CD14-positive monocyte (primary cell): ENCODE data around the gene CTDP1. TPM values are rescaled to one million over a fixed set of nuclear protein-coding genes. Genes with fewer than 3 reads are reported as not detected.

Experiments
- DNase-seq, 3 donors: peaks; one replicate each; pipeline ENCODE4 v3.0.0-alpha.2; 2011 to 2022
- H2AFZ ChIP-seq: 2 replicates; pipeline ENCODE4 v1.6.0; 2012; ENCODE audit warnings: mild to moderate bottlenecking, low read depth, low read length, inconsistent platforms; ENCODE audit not compliant: insufficient read depth, poor library complexity, severe bottlenecking
- H3K27ac ChIP-seq, 2 donors: 1 replicate in 1 of 2; 2 replicates in 1 of 2; pipeline ENCODE4 v1.5.1; 2012 to 2013; ENCODE audit warnings: low read length in 2 of 2, control low read depth in 1 of 2, inconsistent platforms in 1 of 2, low read depth in 1 of 2, mild to moderate bottlenecking in 1 of 2
- H3K27me3 ChIP-seq, 2 donors: one replicate each; pipeline versions ENCODE4 v1.6.0 to v1.6.1; 2011 to 2013; ENCODE audit warnings: low read length in 2 of 2; ENCODE audit not compliant: control insufficient read depth in 2 of 2, insufficient read depth in 2 of 2
- H3K36me3 ChIP-seq, 2 donors: replicated peaks in 1 of 2; 1 replicate in 1 of 2; 2 replicates in 1 of 2; pipeline versions ENCODE4 v1.5.1 to v1.6.1; 2012 to 2013; ENCODE audit warnings: low read length in 2 of 2, control low read depth in 1 of 2, inconsistent platforms in 1 of 2, mild to moderate bottlenecking in 1 of 2; ENCODE audit not compliant: insufficient read depth in 2 of 2, control insufficient read depth in 1 of 2
- H3K4me1 ChIP-seq, 2 donors: 1 replicate in 1 of 2; 2 replicates in 1 of 2; pipeline versions ENCODE4 v1.5.1 to v1.6.1; 2012 to 2013; ENCODE audit warnings: low read length in 2 of 2, control low read depth in 1 of 2, inconsistent platforms in 1 of 2, mild to moderate bottlenecking in 1 of 2, moderate library complexity in 1 of 2; ENCODE audit not compliant: insufficient read depth in 2 of 2, control insufficient read depth in 1 of 2
- H3K4me2 ChIP-seq: replicated peaks from 2 replicates; pipeline ENCODE3; 2012; ENCODE audit warnings: low read length, moderate library complexity, mild to moderate bottlenecking; ENCODE audit not compliant: poor library complexity, severe bottlenecking; ENCODE audit errors: extremely low read depth
- H3K4me3 ChIP-seq, 3 experiments: fragments of 200-600 bp in 1 of 3; sonication (generic) in 1 of 3; replicated peaks in 1 of 3; 1 replicate in 2 of 3; 2 replicates in 1 of 3; pipeline ENCODE4 v1.5.1; 2011 to 2013; ENCODE audit warnings: low read length in 3 of 3, mild to moderate bottlenecking in 3 of 3, control low read depth in 2 of 3, low read depth in 2 of 3, inconsistent platforms in 1 of 3, moderate library complexity in 1 of 3
- H3K79me2 ChIP-seq: 2 replicates; pipeline ENCODE4 v1.6.0; 2012; ENCODE audit warnings: mild to moderate bottlenecking, control low read depth, inconsistent platforms, low read length, moderate library complexity; ENCODE audit not compliant: insufficient read depth
- H3K9ac ChIP-seq: 2 replicates; pipeline ENCODE4 v1.6.0; 2017; ENCODE audit warnings: low read length, mild to moderate bottlenecking; ENCODE audit not compliant: insufficient read depth, poor library complexity, severe bottlenecking
- H3K9me3 ChIP-seq, 2 donors: replicated peaks in 1 of 2; 1 replicate in 1 of 2; 2 replicates in 1 of 2; pipeline versions ENCODE4 v1.5.1 to v1.6.1; 2012 to 2013; ENCODE audit warnings: low read length in 2 of 2, control low read depth in 1 of 2; ENCODE audit not compliant: control insufficient read depth in 1 of 2, insufficient read depth in 1 of 2
- H4K20me1 ChIP-seq: 2 replicates; pipeline ENCODE4 v1.6.0; 2012; ENCODE audit warnings: mild to moderate bottlenecking, low read length, control low read depth, moderate library complexity; ENCODE audit not compliant: insufficient read depth
- H3K27ac Mint-ChIP-seq, 7 donors: one replicate each; pipeline ENCODE4 v1.8.0; 2020; ENCODE audit warnings: mild to moderate bottlenecking in 7 of 7, mixed read lengths in 7 of 7, moderate library complexity in 6 of 7, inconsistent platforms in 2 of 7
- H3K27me3 Mint-ChIP-seq, 3 donors: one replicate each; pipeline ENCODE4 v1.8.0; 2021 to 2022; ENCODE audit warnings: low read depth in 3 of 3, mild to moderate bottlenecking in 3 of 3, mixed read lengths in 3 of 3, moderate library complexity in 3 of 3, inconsistent platforms in 1 of 3
- H3K36me3 Mint-ChIP-seq, 2 donors: one replicate each; pipeline ENCODE4 v1.8.0; 2020; ENCODE audit warnings: mixed read lengths in 2 of 2, inconsistent platforms in 1 of 2, mild to moderate bottlenecking in 1 of 2
- H3K4me1 Mint-ChIP-seq: one replicate; pipeline ENCODE4 v1.8.0; 2020; ENCODE audit warnings: mild to moderate bottlenecking, mixed read lengths
- H3K4me3 Mint-ChIP-seq, 2 donors: one replicate each; pipeline ENCODE4 v1.8.0; 2020; ENCODE audit warnings: mild to moderate bottlenecking in 2 of 2, mixed read lengths in 2 of 2, moderate library complexity in 1 of 2
- H3K9me3 Mint-ChIP-seq, 7 donors: one replicate each; pipeline ENCODE4 v1.8.0; 2020 to 2022; ENCODE audit warnings: mixed read lengths in 7 of 7, mild to moderate bottlenecking in 6 of 7, moderate library complexity in 6 of 7, inconsistent platforms in 2 of 7
- CTCF ChIP-seq: fragments of 200-600 bp; IDR thresholded peaks from one replicate; pipeline ENCODE4 v1.8.0; 2022; ENCODE audit warnings: antibody characterized with exemption, mild to moderate bottlenecking
- WGBS: methylation state at CpG from one replicate; pipeline ENCODE4 v1.1.5; 2013; ENCODE audit warnings: missing lambda C conversion rate; ENCODE audit not compliant: insufficient coverage; 5-methylcytosine and 5-hydroxymethylcytosine counted together
- intact Hi-C, 2 donors: fragments of 100-400 bp; cut with micrococcal nuclease; formaldehyde crosslinking; loops; one replicate each; pipeline versions ENCODE4 v1.15.0 to v1.15.1; 2023
- polyA plus RNA-seq, 3 donors: library from polyadenylated mRNA; depleted of rRNA in 1 of 3; unstranded in 2 of 3; stranded (reverse) in 1 of 3; fragments of 300-500 nt in 2 of 3; fragments of >200 nt in 1 of 3; fragmentation: Illumina TruSeq in 2 of 3; gene quantifications; 1 replicate in 2 of 3; 2 replicates in 1 of 3; pipeline ENCODE4 v1.2.3, GENCODE V29; 2012 to 2021

CTDP1 gene
- polyA plus RNA-seq, 3 donors = 9.1 to 13.9 (median 9.1) TPM

GRCh38 chr18:79713341-79713740, 33.7 kb downstream of the CTDP1 start:
- no peak overlapping the region for H3K4me2 ChIP-seq
- no peak for TF ChIP-seq CTCF
- H3K79me2 ChIP-seq = no peaks in the 10 kb centered on the region
- peak overlapping the region in 1 of 7 donors; percentile 44 for H3K27ac Mint-ChIP-seq
- H3K36me3 ChIP-seq = peaks cover 86 to 99% of the 10 kb centered on the region in 2 donors
- H3K36me3 Mint-ChIP-seq = peaks cover 81 to 91% of the 10 kb centered on the region in 2 donors
- peaks cover 9 to 43% (median 14%) of the 10 kb centered on the region in 7 donors for H3K9me3 Mint-ChIP-seq
- no peaks in the 10 kb centered on the region for H3K4me1 Mint-ChIP-seq
- no peak overlapping the region for H3K9ac ChIP-seq
- WGBS = 98% methylated on average over 9 of the region's 11 CpGs
- intact Hi-C loops = no loop called here
- H3K9me3 ChIP-seq = peaks cover 26 to 37% of the 10 kb centered on the region in 2 donors
- peak overlapping the region in 1 of 2 donors; percentile 9 for H3K4me3 Mint-ChIP-seq
- no peak overlapping the region for H3K27ac ChIP-seq
- H3K4me3 ChIP-seq = no peak overlapping the region
- no peak overlapping the region for H2AFZ ChIP-seq
- DNase-seq = no peak
- H3K27me3 Mint-ChIP-seq = no peaks in the 10 kb centered on the region
- H3K27me3 ChIP-seq = no peaks in the 10 kb centered on the region
- H4K20me1 ChIP-seq = peaks cover 6% of the 10 kb centered on the region
- H3K4me1 ChIP-seq = no peaks in the 10 kb centered on the region

GRCh38 chr18:79714531-79715240, 35.1 kb downstream of the CTDP1 start:
- H3K27ac ChIP-seq = no peak overlapping the region
- Mint-ChIP-seq H3K9me3 (peaks cover 21 to 56% (median 27%) of the 10 kb centered on the region in 7 donors), H3K4me1 (no peaks in the 10 kb centered on the region), H3K4me3 (no peak overlapping the region), H3K27me3 (no peaks in the 10 kb centered on the region), H3K27ac (peak overlapping the region in 1 of 7 donors; percentile 19), H3K36me3 (peaks cover 86 to 99% of the 10 kb centered on the region in 2 donors)
- H3K36me3 ChIP-seq = peaks cover 95 to 100% of the 10 kb centered on the region in 2 donors
- no peak overlapping the region for H2AFZ ChIP-seq
- intact Hi-C loops = no loop called here
- H4K20me1 ChIP-seq = no peaks in the 10 kb centered on the region
- H3K27me3 ChIP-seq = no peaks in the 10 kb centered on the region
- WGBS = 96% methylated on average over 42 of the region's 47 CpGs
- TF ChIP-seq CTCF = no peak
- H3K9me3 ChIP-seq = peaks cover 39 to 51% of the 10 kb centered on the region in 2 donors
- H3K79me2 ChIP-seq = no peaks in the 10 kb centered on the region
- H3K4me1 ChIP-seq = no peaks in the 10 kb centered on the region
- H3K4me2 ChIP-seq = no peak overlapping the region
- DNase-seq = no peak
- H3K9ac ChIP-seq = no peak overlapping the region
- no peak overlapping the region for H3K4me3 ChIP-seq
